ENCODE measurements around the gene CUBN.

The CUBN gene

DNA sequence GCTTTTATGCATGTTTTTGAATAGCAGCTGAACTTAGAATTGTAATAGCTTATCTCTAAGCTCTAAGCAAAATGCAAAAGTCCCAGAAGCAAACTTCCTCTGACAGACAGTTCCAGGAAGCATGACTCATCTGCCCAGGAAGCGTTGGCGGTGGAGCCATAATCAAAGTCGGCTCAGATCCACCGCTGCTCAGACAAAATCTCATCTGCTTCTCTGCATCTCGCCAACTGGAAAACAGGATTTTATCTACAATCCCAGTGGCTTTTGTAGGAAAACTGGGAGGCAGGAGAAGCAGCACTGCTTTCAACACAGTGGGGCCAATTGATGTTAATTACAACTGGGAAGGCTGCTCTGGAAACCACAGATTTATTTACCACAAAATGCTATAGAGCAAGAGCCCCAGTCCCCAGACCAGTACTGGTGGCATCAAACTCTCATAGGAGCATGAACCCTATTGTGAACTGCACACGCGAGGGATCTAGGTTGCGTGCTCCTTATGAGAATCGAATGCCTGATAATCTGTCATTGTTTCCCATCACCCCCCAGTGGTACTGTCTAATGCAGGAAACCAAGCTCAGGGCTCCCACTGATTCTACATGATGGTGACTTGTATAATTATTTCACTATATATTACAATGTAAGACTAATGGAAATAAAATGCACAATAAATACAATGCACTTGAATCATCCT lies 99.9 kb downstream of the CUBN start:
- no peak for TF ChIP-seq SPI1 (IDR thresholded peaks at IDR 0.05; ENCODE audit: borderline replicate concordance, low read depth)
- no peak for TF ChIP-seq REST (IDR thresholded peaks at IDR 0.05; ENCODE audit: insufficient replicate concordance, low read depth)
- no peak for TF ChIP-seq GABPA (IDR thresholded peaks at IDR 0.05; ENCODE audit: low read depth)
- no peak for TF ChIP-seq POLR2AphosphoS5 (IDR thresholded peaks at IDR 0.05; ENCODE audit: low read depth)
- TF ChIP-seq CTCF (IDR thresholded peaks at IDR 0.05; ENCODE audit: insufficient read depth, low read length): no peak
- peak in 1 of 2 experiments; percentile 29 for DNase-seq (ENCODE audit: low read depth in 1 of 2, low spot score in 1 of 2)
- Histone ChIP-seq H3K27ac (replicated peaks) (no peak overlapping the region), H3K27me3 (ENCODE audit: insufficient read depth, poor library complexity, severe bottlenecking) (no peaks in the 10 kb centered on the region), H3K4me3 (replicated peaks; ENCODE audit: insufficient read depth, low read length) (no peak overlapping the region)

DNA sequence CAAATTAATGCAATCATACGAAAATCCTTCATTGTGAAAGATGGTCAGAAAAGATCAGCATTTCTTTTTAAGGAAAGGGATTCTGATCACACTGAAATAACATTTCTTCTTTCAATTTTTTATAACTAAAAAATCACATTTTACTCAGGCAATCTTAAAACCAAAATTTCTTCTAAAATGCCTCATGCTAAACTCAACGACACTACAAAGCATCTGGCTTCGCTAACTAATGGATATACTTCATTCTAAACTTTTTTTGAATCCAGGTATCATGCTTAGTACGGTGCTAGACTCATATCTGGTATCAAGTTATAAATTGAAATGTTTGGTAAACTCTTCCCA lies 100.4 kb downstream of the CUBN start:
- Histone ChIP-seq H3K4me3 (replicated peaks; ENCODE audit: insufficient read depth, low read length) (no peak overlapping the region), H3K27ac (replicated peaks) (no peak overlapping the region), H3K27me3 (ENCODE audit: insufficient read depth, poor library complexity, severe bottlenecking) (no peaks in the 10 kb centered on the region)
- no peak for TF ChIP-seq SPI1 (IDR thresholded peaks at IDR 0.05; ENCODE audit: borderline replicate concordance, low read depth)
- DNase-seq (ENCODE audit: low read depth in 1 of 2, low spot score in 1 of 2): no peak

- DNase-seq (ENCODE audit: low read depth in 1 of 2, low spot score in 1 of 2): no peak
- no peak overlapping the region for H3K27ac ChIP-seq (replicated peaks)
- TF ChIP-seq GABPA (IDR thresholded peaks at IDR 0.05; ENCODE audit: low read depth) (no peak), REST (IDR thresholded peaks at IDR 0.05; ENCODE audit: insufficient replicate concordance, low read depth) (no peak), POLR2AphosphoS5 (IDR thresholded peaks at IDR 0.05; ENCODE audit: low read depth) (no peak), CTCF (IDR thresholded peaks at IDR 0.05; ENCODE audit: insufficient read depth, low read length) (no peak), SPI1 (IDR thresholded peaks at IDR 0.05; ENCODE audit: borderline replicate concordance, low read depth) (no peak)
- no peak overlapping the region for H3K4me3 ChIP-seq (replicated peaks; ENCODE audit: insufficient read depth, low read length)
- H3K27me3 ChIP-seq (ENCODE audit: insufficient read depth, poor library complexity, severe bottlenecking): no peaks in the 10 kb centered on the region
These were observed 100.8 kb downstream of the CUBN start for GRCh38 chr10:17028798-17029197.

- TF ChIP-seq SPI1 (IDR thresholded peaks at IDR 0.05; ENCODE audit: borderline replicate concordance, low read depth) (no peak), POLR2AphosphoS5 (IDR thresholded peaks at IDR 0.05; ENCODE audit: low read depth) (no peak), GABPA (IDR thresholded peaks at IDR 0.05; ENCODE audit: low read depth) (no peak), REST (IDR thresholded peaks at IDR 0.05; ENCODE audit: insufficient replicate concordance, low read depth) (no peak), CTCF (IDR thresholded peaks at IDR 0.05; ENCODE audit: insufficient read depth, low read length) (no peak)
- DNase-seq (ENCODE audit: low read depth in 1 of 2, low spot score in 1 of 2): no peak
- H3K27me3 ChIP-seq (ENCODE audit: insufficient read depth, poor library complexity, severe bottlenecking): no peaks in the 10 kb centered on the region
- no peak overlapping the region for H3K27ac ChIP-seq (replicated peaks)
- no peak overlapping the region for H3K4me3 ChIP-seq (replicated peaks; ENCODE audit: insufficient read depth, low read length)
These were observed 102.7 kb downstream of the CUBN start for GRCh38 chr10:17026686-17027485.
